Left forelimb (tissue), 1 donor: Measurements from ENCODE around the gene UCKL1.
"Not testable (repeated sequence)": the region's sequence is repeated elsewhere in the genome, so short reads cannot be mapped to it uniquely, and the experiment has no call there.

Experiments used
- DNase-seq: peaks from one replicate; pipeline ENCODE4 v3.0.0-alpha.2; 2018; ENCODE audit warnings: low spot score

UCKL1 gene

DNA sequence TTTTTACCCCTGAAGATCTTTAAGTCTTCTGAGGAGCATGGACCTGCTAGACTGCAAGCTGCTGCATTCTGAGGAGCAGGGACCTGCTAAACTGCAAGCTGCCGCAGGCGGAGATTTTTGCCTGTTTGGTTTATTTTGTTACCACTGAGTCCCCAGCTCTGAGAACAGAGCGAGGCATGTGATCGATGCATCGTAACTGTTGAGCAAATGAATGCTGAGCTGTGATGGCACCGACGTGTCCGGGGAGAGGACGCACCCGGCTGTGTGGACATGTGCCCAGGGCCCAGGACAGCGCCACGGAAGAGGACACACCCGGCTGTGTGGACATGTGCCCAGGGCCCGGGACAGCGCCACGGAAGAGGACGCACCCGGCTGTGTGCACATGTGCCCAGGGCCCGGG lies 37.1 kb downstream of the UCKL1 start:
- no peak for DNase-seq

DNA sequence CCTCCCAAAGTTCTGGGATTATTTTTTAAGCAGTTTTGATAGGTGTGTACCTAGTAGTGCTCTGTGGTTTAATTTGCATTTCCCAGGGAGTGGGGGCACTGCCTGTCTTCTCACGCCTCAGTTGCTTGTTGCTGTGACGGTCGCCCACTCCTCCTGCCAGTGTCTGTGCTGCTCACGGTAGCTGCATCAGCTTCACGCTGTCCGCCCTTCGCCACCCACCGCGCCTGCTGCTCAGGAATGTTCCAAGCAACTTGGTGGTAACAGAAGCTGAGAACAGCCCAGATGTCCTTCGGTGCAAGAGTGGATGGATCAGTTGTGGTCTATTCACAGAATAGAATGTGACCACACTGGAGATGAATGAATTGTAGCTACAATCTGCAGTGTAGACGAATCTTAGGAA lies 38.4 kb downstream of the UCKL1 start:
- no peak for DNase-seq

DNA sequence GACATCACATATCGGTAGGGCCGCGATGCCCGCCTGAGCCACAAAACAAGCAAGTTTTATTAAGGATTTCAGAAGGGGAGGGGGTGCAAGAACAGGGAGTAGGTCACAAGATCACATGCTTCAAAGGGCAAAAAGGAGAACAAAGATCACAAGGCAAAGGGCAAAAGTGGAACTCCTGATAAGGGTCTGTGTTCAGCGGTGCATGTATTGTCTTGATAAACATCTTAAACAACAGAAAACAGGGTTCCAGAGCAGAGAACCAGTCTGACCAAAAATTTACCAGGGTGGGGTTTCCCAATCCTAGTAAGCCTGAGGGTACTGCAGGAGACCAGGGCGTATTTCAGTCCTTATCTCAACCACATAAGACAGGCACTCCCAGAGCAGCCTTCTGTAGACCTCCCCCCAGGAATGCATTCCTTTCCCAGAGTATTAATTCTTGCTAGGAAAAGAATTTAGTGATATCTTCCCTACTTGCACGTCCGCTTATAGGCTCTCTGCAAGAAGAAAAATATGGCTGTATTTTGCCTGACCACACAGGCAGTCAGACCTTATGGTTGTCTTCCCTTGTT lies 39.8 kb downstream of the UCKL1 start:
- DNase-seq: not testable (repeated sequence)

DNA sequence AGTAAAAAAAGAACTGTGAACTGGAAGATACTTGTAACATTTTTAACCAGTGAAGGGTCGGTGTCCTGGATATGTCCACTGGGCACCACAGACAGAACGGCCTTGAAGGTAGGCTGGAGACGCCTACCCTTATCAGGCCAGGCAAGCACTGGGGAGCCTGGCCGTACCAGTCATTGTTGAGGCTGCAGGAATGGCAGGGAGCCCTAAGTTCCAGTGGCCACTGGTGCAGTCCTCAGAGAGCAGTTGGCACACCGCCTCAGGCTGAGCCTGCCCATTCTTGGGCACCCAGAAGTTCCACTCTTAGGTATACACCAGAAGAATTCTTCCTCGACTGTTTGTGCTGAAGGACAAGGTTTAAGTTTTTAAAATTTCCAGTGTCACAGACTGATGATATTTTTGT lies 40.7 kb downstream of the UCKL1 start:
- no peak for DNase-seq

DNA sequence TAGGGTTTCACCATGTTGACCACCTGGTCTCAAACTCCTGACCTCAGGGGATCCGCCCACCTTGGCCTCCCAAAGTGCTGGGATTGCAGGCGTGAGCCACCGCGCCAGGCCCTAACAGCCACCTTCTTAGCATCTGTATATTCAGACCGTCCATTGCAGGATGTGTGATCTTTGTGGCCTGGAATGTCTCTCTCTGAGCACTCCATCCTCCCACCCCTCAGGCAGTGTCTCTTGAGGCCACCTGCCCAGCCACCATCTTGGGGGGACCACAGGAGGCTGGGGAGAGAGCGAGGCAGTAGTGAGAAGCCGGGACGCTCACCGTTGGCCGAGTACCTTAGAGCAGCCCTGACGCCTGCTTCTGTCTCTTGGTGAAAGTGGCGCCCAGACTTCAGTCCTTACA lies 42.4 kb downstream of the UCKL1 start:
- no peak for DNase-seq

DNA sequence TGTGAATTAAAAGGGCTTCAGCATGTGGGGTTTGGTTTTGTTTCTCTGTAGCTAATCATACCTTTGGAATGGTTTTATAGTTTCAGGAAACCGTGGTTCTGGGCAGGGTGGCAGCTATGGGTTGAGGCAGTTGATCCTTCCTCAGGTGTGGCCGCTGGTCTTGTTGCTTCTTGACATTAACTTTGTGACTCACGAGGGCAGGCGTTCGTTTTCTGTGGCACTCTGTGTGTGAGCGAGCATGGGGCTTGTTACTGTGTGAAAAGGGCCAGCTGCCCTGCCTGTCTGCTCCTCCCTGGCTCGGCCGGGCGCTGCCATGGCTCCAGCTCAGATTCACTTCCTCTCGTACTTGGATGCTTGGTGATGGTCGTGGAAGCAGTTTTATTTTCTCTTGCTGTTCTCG lies 45.0 kb downstream of the UCKL1 start:
- DNase-seq: no peak

DNA sequence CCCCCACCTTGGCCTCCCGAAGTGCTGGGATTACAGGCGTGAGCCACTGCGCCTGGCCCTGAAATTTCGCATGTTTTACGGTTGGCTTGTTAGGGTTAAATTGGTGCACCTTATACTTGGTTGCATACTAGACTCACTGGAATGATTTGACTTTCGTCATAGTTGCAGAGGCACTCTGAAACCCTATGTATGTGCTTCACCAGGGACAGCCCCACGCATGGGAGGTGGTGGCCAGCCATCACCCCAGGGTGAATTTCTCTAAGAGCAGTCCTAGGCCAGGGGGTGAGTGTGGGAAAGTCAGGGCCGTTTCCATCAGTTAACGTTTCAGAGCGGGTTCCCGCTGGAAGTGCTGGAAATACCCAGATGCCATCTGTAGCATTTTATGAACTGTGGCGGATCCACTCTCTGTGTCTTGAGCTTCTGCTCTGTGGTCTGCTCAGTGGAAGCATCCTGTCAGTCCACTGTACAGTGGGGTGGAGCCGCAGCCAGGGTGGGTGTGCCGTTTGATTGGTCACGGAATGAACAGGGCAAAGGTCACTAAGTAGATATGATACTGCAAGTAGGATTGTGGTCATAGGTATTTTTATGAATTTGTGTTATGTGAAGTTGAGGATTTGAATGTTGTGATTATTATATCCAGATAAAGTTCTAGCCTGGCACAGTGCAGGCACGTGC lies 48.1 kb downstream of the UCKL1 start:
- no peak for DNase-seq

DNA sequence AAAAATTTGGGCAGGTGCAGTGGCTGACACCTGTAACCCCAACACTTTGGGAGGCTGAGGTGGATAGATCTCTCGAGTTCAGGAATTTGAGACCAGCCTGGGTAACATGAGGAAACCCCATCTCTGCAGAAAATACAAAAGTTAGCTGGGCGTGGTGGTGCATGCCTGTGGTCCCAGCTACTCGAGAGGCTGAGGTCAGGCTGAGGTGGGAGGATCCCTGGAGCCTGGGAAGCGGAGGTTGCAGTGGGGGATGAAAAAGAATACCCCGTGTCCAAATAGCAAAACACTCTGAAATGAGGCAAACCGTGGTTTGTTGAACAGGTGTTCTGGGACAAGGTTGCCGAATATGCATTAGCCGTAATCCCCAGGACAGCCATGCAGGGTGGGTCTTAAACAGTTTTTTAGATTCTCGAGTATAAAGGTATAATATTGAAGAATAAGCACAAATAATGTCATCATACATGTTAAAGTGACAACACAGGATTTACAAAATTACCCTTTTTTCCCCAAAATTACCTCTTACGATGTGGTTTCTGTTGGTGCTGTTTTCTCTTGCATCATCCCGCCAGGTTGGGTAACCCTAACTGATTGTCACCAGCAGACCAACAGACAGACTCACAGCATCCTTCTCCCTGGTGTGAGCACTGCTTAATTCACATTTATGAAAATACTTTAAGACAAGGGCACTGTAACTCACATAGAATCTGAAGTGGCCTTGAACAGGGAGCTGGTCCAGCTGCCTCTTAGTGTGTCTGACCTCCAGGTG lies 52.2 kb downstream of the UCKL1 start:
- no peak for DNase-seq

DNA sequence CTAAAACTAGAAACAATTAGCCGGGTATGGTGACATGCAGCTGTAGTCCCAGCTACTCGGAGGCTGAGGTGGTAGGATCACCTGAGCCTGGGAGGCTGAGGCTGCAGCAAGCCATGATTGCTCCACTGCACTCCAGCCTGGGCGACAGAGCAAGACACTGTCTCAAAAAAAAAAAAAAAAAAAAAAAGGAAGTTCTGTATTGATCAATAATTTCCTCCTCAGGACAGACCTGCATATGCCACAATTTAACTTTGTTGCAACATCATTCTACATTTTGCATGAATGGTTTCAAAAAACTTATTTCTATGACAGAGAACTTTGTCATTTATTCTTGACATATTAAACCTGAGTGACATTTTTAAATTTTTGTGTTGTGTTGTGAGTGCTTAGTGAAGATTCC lies 55.8 kb downstream of the UCKL1 start:
- no peak for DNase-seq

DNA sequence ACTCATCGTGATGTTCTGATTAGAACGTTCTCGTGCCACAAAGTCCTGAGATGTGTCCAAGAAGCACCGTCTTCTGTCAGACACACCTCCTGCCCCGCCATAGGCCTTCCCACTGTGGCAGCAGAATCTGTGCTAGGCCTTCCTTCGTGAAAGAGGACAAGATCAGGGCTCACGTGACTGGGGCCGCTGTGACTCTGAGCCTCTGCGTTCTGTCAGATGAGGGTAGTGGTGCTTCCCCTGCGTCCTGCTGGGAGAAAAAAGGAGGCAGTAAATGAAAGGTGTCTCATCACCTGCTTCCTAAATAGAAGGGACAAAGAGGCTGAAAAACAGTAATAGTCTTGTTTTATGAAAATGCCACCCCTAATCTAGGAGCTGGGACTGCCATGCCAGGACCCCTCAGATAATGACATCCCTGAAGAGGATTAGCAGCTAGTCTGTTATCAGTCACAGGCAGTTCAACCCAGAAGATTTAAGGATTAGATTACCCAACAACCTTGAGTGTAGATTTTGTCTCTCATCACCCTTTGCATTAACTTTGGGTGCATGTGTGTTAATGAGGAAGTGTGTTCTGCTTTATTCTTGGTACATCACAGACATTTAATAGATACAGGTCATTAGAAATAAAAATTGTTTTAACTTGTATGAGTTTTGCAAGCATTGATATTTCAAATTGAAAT lies 57.2 kb downstream of the UCKL1 start:
- DNase-seq: no peak

DNA sequence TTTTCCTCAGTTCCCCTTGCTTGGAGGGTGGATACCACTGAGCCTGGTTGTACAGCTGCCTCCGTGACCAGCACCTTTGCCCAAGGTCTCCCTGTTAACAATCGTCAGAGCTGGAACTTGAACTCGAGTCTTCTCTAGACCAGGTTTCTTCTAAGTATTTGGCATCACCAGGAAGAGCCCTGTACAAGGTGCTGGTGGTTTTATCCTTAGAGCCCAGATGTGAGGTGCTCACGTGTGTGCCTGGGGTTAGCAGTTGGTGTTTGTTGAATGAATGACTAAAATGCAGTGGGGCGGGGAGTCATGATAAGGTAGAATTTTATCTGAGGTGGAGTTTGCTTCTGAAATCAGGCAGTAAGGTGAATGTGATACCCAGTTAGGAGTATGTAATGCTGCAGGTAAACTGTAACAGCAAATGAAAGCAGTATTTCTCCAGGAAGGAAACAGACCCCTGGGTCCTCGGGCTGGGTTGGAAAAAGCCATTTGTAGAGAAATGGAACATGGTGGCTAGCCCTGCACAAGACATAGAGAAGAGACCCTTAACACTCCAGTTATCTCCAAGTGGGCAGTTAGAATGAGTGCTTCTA lies 58.1 kb downstream of the UCKL1 start:
- DNase-seq: no peak

DNA sequence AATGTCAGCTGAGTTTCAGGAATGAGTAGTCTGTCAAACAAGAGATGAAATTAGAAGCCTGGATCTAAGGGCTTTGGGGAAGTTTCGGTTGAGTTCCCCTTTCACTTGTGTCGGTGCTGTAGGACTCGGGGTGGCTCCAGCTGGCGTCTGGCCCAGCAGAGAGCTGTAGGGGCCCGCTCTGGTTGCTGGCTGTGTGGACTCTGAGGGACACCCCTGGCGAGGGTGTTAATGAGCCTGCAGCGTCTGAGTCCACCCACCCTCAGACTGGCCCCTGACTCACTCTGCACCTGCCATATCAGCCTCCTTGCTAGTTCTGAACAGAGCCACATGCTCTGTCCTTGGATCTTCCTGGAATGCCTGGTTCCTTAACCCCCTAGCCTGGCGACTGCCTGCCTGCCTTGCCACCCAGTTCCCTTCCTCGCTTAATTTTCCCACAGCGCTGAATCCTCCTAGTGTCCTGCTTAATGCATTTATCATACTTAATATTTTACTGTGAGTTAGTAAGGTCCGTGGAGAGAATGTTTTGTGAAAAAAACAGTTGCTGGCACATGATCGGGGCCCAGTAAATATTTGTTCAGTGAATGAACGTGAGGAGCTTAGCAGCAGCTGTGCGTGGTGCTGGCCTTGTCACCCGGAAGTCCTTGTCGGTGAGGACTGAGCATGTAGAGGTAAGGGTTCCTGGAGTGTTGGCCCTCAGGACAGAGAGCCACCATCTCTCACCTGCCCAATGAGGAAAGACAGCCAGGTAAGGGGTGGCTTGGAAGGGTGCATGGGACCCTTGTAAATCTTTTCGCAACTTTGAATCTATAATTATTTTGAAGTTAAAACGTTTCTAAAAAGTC lies 59.7 kb downstream of the UCKL1 start:
- DNase-seq: no peak

DNA sequence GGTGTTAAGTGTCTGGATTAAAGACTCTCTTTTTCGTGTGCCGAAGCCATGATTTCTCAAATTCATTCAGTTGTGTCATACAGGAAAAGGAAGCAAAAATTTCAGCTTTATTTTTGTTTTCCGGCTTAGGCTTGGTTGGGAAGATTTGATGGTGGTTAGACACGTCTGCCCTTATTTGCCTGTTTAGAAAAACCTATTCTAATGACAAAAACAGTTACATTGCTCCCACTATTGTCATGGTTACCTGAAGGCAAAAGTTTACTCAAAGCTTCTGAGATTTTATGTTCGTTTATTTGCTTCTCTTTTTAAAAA lies 60.3 kb downstream of the UCKL1 start:
- DNase-seq: no peak

DNA sequence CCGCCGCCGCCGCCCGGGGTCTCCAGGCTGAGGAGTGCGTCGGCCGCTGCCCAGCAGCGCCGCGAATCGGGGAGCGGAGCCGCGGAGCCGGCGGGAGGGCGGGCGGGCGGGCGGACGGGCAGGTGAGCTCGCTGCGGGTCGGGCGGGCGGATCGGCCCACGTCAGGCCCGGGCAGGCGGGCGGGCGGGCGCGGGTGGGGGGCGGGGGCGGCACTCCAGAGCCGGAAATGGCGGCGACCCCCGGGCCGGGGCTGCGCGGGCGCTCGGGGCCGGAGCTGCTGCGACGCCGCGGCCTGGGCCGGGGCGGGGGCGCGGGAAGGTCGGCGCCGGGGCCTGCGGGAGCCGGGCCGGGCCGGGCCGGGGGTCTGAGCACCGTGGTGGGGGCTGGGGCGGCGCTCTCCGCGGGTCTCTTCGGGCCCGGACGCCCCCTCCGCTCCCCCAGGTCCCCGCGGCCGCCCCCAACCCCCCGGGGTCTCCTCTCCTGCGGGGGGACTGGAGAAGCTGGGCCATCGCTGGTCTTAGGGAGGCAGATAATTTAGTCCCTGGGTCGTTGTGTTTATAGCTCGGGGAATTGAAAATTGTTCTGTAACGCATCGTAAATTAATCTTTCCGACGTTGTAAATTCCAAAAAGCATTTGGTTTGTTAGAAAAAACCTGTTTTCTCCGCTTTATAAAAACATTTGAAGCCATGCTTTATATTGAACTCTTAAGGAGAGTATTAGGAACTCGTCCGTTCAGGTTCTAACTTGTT lies 60.8 kb downstream of the UCKL1 start:
- no peak for DNase-seq

DNA sequence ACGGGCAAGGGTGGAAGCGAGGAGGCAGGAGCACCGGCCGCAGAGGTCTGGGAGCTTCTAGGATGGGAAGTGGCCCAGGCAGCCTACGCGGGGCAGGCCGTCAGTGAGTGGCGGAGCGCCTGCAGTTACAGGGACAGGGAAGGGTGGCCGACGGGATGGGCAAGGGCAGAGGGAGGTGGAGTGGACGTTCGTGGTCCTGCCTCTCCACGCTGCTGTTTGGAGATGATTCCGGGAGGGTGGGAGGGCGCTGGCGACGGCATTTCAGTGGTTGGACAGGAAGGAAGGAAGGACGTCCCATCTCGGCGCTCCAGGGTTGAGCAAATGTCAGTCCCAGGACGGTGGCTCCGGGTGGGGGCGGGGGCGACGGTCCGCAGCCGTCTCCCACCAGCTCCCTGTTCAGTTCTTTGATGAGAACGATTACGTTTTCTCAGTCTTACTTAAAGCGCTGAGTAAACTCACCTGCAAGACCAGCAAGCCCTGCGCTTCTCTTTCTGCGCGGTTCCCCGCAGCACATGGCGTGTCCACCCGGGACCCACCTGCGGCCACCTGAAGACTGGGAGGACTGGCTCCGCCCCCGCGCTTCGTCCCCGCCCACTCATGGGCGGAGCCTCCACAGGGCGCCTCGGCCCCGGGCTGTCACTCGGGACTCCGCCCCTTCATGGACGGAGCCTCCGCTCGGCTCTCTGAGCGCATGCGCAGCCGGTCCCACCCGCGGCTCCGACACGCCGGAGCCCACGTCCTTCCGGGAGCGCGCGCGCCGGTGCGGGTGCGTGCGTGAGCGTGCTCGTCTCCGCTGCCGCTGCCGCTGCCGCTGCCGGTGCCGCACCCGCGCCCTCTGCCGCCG lies 61.6 kb downstream of the UCKL1 start, which contains the start of gene DNAJC5:
Gene DNAJC5, plus strand, starts transcription at position 769 of the 844 bp plus-strand sequence. CDS start 33,220 bp downstream, outside the sequence.
- DNase-seq: peak; percentile 95

DNA sequence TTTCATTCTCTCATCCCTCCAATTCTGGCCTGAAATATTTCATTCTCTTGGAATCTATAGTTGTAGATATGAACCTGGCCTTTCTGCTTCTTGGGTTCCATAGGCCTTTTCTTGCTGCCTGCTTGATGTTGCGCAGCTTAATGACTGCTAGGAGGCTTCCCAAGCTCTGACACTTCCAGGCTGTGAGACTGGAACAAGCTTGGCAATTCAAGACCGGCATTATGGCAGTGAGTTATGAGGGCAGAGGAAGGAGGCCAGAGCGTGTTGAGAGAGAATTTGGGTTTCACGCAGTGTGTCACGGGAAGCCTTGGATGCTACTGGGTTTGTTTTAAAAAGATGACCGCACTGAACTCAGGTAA lies 62.2 kb downstream of the UCKL1 start:
- no peak for DNase-seq

DNA sequence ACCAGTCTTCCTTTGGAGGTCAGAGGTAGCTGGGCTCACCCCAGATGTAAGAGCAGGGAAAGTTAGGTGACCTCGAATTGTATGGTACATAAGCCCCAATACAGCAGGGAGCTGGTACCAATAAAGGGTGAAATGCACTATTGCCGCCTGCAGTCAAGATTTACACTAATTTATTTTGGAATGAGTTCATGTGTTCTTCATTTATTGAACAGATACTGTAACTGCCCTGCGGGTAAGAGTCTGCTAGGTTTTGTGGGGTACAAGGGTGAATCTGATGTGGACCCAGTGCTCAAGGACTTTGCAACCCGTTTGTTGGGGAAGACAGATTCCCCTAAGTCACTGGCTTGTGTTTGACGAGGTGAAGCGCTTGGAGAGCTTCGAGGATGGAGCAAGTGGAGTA lies 63.8 kb downstream of the UCKL1 start:
- DNase-seq: no peak

DNA sequence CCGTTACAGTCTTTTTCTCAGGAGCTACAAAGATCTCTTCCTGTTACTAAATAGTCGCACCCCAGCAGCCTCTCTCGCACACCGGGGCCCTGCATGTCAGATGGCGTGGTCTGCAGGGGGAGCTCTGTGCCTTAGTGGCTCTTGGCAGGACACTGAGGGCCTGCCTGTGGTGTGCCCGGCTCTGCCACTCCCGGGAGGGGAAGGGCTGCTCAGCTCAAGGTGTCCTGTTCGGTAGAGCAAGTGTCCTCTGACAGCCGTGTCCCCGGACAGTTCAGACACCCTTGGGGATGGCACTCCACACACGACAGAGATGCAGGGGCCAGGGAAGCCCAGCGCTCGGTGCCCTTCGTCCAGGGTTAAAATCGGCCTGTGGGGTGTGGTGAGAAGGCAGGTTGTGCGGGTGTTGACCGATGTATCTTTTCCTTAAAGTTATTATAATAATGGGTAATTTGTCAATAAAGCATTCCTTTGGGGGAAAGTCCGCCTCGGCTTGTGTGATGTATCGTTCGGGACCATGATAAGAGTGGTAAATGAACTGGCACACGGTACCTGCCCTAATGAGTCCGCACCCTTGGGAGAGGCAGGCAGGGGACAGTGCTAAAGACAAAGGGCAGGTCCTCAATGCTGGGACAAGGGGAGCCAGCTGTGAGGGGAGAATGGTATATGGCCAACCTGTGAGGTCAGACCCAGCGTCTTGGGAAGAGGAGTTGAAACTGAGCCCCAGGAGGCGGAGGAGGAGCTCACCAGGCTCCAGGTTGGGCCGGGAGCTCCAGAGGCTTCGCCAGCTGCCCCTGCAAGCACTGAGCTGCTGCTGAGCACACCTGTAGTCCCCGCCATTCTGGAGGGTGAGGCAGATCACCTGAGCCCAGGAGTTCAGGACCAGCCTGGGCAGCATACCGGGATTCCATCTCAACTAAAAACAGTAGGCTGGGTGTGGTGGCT lies 64.9 kb downstream of the UCKL1 start:
- DNase-seq: no peak

DNA sequence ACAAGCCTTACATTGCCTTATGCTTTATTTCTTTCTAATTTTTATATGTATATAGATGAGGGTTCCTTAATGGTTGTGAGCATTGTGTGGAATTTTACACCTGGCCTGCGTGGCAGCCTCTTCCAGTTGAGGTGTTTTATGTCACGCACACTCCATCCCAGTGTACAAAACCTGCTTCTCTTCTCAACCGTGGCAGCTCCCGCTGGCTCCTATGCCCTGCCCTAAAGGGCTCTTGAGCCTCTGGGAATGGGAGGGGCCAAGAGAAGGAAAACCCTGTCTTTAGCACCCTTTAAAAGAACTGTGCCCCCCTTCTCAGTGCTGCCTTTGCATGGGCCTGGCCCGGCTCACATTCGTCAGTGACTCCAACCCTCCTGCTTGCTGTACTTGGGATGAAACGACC lies 65.6 kb downstream of the UCKL1 start:
- DNase-seq: no peak
